ENCODE measurements around the gene GLIPR2.
A peak's percentile ranks its signal among the peaks of the same experiment; 100 is the strongest.
"Not testable (repeated sequence)": the region's sequence is repeated elsewhere in the genome, so short reads cannot be mapped to it uniquely, and the experiment has no call there.

Gene GLIPR2

DNA sequence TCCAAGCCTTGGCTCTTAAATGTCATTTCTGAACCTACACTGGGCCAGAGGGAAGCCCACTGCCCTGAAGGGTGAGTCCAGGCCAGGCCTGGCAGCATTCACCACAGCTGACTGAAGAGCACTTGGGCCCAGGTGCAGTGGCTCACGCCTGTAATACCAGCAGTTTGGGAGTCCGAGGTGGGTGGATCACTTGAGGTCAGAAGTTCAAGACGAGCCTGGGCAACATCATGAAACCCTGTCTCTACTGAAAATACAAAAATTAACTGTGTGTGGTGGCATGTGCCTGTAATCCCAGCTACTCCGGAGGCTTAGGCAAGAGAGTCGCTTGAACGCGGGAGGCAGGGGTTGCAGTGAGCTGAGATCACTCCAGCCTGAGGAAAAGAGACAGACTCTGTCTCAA lies 37.7 kb downstream of the GLIPR2 start:
- Histone ChIP-seq H3K36me3 (ENCODE audit: control insufficient read depth, insufficient read depth, low read length) (no peaks in the 10 kb centered on the region), H3K27me3 (replicated peaks; ENCODE audit: control insufficient read depth, insufficient read depth, low read length) (peaks cover 2% of the 10 kb centered on the region), H3K4me3 (replicated peaks; ENCODE audit: low read depth, low read length) (no peak overlapping the region)
- DNase-seq (ENCODE audit: extremely low read depth, insufficient read length) = no peak
- TF ChIP-seq, protein P1, sequence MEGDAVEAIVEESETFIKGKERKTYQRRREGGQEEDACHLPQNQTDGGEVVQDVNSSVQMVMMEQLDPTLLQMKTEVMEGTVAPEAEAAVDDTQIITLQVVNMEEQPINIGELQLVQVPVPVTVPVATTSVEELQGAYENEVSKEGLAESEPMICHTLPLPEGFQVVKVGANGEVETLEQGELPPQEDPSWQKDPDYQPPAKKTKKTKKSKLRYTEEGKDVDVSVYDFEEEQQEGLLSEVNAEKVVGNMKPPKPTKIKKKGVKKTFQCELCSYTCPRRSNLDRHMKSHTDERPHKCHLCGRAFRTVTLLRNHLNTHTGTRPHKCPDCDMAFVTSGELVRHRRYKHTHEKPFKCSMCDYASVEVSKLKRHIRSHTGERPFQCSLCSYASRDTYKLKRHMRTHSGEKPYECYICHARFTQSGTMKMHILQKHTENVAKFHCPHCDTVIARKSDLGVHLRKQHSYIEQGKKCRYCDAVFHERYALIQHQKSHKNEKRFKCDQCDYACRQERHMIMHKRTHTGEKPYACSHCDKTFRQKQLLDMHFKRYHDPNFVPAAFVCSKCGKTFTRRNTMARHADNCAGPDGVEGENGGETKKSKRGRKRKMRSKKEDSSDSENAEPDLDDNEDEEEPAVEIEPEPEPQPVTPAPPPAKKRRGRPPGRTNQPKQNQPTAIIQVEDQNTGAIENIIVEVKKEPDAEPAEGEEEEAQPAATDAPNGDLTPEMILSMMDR (IDR thresholded peaks at IDR 0.05; ENCODE audit: insufficient read depth, low read length, poor library complexity, severe bottlenecking) = no peak

DNA sequence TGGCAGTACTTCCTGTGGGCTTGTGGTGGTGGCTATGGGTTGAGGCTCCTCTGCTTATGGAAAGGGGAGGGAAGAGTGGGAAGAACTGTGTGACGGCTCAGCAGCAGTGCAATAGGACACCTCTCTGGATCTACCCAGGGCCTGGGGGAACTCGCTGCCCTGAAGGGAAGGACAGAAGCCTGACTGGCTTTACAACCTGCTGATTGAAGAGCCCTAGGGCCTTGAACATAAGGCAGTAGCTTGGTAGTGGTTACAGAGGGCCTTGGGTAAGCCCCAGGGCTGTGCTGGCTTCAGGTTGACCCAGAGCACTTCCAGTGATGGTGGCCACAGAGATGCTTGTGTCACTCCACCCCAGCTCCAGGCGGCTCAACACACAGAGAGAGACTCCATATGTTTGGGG lies 38.2 kb downstream of the GLIPR2 start:
- Histone ChIP-seq H3K27me3 (replicated peaks; ENCODE audit: control insufficient read depth, insufficient read depth, low read length) (peaks cover 2% of the 10 kb centered on the region), H3K36me3 (ENCODE audit: control insufficient read depth, insufficient read depth, low read length) (no peaks in the 10 kb centered on the region), H3K4me3 (replicated peaks; ENCODE audit: low read depth, low read length) (no peak overlapping the region)
- no peak for DNase-seq (ENCODE audit: extremely low read depth, insufficient read length)
- TF ChIP-seq, protein P1 (IDR thresholded peaks at IDR 0.05; ENCODE audit: insufficient read depth, low read length, poor library complexity, severe bottlenecking) = no peak

DNA sequence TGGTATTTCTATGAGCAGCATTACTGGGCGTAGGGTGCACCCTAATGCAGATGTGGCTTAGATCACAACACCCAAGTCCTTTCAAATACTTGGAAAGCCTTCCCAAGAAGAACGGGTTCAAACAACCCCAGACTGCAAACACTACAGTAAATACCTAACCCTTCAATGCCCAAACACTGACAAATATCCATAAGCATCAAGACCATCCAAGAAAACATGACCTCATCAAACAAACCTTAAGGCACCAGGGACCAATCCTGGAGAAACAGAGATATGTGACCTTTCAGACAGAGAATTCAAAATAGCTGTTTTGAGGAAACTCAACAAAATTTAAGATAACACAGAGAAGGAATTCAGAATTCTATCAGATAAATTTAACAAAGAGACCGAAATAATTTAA lies 38.7 kb downstream of the GLIPR2 start:
- not testable (repeated sequence) for H3K4me3 ChIP-seq (replicated peaks; ENCODE audit: low read depth, low read length); H3K36me3 ChIP-seq (ENCODE audit: control insufficient read depth, insufficient read depth, low read length); DNase-seq (ENCODE audit: extremely low read depth, insufficient read length); H3K27me3 ChIP-seq (replicated peaks; ENCODE audit: control insufficient read depth, insufficient read depth, low read length)

DNA sequence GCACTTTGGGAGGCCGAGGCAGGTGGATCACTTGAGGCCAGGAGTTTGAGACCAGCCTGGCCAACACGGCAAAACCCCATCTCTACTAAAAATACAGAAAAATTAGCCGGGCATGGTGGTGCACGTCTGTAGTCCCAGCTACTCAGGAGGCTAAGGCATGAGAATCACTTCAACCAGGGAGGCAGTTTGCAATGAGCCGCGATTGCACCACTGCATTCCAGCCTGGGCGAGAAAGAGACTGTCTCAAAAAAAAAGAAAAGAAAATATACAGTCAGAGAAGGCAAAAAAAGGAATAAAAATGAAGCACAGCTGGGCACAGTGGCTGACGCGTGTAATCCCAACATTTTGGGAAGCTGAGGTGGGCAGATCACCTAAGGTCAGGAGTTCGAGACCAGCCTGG lies 40.0 kb downstream of the GLIPR2 start:
- not testable (repeated sequence) for H3K27me3 ChIP-seq (replicated peaks; ENCODE audit: control insufficient read depth, insufficient read depth, low read length); DNase-seq (ENCODE audit: extremely low read depth, insufficient read length); H3K4me3 ChIP-seq (replicated peaks; ENCODE audit: low read depth, low read length); H3K36me3 ChIP-seq (ENCODE audit: control insufficient read depth, insufficient read depth, low read length)

DNA sequence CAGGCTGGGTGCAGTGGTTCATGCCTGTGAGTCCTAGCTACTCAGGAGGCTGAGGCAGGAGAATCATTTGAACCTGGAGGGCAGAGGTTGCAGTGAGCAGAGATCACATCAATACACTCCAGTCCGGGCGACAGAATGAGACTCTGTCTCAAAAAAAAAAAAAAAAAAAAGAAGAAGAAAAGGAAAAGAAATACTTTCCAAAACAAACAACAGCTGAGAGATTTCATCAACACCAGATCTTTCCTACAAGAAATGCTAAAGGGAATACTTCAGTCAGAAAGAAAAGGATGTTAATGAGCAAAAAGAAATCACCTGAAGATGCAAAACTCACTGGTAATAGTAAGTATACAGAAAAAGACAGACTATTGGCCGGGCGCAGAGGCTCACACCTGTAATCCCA lies 41.0 kb downstream of the GLIPR2 start:
- H3K27me3 ChIP-seq (replicated peaks; ENCODE audit: control insufficient read depth, insufficient read depth, low read length) = peaks cover 2% of the 10 kb centered on the region
- TF ChIP-seq, protein P1 (IDR thresholded peaks at IDR 0.05; ENCODE audit: insufficient read depth, low read length, poor library complexity, severe bottlenecking) = no peak
- H3K4me3 ChIP-seq (replicated peaks; ENCODE audit: low read depth, low read length) = no peak overlapping the region
- no peaks in the 10 kb centered on the region for H3K36me3 ChIP-seq (ENCODE audit: control insufficient read depth, insufficient read depth, low read length)
- DNase-seq (ENCODE audit: extremely low read depth, insufficient read length) = no peak

DNA sequence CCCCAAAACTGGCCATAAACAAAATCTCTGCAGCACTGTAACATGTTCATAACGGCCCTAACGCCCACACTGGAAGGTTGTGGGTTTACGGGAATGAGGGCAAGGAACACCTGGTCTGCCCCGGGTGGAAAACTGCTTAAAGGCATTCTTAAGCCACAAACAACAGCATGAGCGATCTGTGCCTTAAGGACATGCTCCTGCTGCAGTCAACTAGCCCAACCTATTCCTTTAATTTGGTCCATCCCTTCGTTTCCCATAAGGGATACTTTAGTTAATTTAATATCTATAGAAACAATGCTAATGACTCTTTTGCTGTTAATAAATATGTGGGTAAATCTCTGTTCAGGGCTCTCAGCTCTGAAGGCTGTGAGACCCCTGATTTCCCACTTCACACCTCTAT lies 43.7 kb downstream of the GLIPR2 start:
- H3K27me3 ChIP-seq (replicated peaks; ENCODE audit: control insufficient read depth, insufficient read depth, low read length); H3K4me3 ChIP-seq (replicated peaks; ENCODE audit: low read depth, low read length); DNase-seq (ENCODE audit: extremely low read depth, insufficient read length): not testable (repeated sequence)

DNA sequence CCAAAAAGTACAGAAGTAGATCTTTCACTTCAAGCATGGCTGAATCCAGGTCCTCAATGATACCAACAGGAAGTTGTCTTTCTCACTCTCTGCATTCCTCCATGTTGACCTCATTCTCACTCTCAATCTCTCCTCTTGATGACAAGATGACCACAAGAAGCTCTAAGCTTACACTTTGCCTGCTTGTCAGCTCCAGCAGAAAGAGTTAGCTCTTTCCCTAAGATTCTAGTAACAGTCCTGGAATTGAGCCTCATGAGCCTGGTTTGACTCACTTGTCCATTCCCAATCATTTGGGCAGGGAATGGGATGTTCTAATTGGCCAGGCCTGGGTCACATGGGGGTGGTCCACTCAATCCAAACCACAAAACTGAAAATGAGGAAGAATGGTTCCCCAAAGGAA lies 50.9 kb downstream of the GLIPR2 start:
- TF ChIP-seq, protein P1 (IDR thresholded peaks at IDR 0.05; ENCODE audit: insufficient read depth, low read length, poor library complexity, severe bottlenecking) = no peak
- peak; percentile 36 for DNase-seq (ENCODE audit: extremely low read depth, insufficient read length)
- Histone ChIP-seq H3K27me3 (replicated peaks; ENCODE audit: control insufficient read depth, insufficient read depth, low read length) (no peaks in the 10 kb centered on the region), H3K36me3 (ENCODE audit: control insufficient read depth, insufficient read depth, low read length) (no peaks in the 10 kb centered on the region; the same call in 1 of the 2 replicates), H3K4me3 (replicated peaks; ENCODE audit: low read depth, low read length) (no peak overlapping the region)

More for the DNA sequence above, 43.7 kb downstream of the GLIPR2 start:
- not testable (repeated sequence) for H3K36me3 ChIP-seq (ENCODE audit: control insufficient read depth, insufficient read depth, low read length)

Data from GM06990 (cell line).